ES-I3 (cell line): ENCODE data around the gene ZSCAN21.
"Not testable (repeated sequence)": the region's sequence is repeated elsewhere in the genome, so short reads cannot be mapped to it uniquely, and the experiment has no call there.

ENCODE experiments used
- H3K36me3 ChIP-seq: 2 replicates; pipeline ENCODE4 v1.6.1; 2013; ENCODE audit warnings: mild to moderate bottlenecking, low read length, control low read depth, moderate library complexity; ENCODE audit not compliant: insufficient read depth
- H3K4me1 ChIP-seq: 2 replicates; pipeline ENCODE4 v1.6.1; 2013; ENCODE audit warnings: mild to moderate bottlenecking, control low read depth, low read length; ENCODE audit not compliant: insufficient read depth
- H3K9ac ChIP-seq: 2 replicates; pipeline ENCODE4 v1.6.1; 2013; ENCODE audit warnings: low read depth, mild to moderate bottlenecking, low read length, moderate library complexity
- H3K9me3 ChIP-seq: 2 replicates; pipeline ENCODE4 v1.6.1; 2013; ENCODE audit warnings: mild to moderate bottlenecking, low read length, moderate library complexity; ENCODE audit not compliant: control insufficient read depth, insufficient read depth

Gene ZSCAN21

DNA sequence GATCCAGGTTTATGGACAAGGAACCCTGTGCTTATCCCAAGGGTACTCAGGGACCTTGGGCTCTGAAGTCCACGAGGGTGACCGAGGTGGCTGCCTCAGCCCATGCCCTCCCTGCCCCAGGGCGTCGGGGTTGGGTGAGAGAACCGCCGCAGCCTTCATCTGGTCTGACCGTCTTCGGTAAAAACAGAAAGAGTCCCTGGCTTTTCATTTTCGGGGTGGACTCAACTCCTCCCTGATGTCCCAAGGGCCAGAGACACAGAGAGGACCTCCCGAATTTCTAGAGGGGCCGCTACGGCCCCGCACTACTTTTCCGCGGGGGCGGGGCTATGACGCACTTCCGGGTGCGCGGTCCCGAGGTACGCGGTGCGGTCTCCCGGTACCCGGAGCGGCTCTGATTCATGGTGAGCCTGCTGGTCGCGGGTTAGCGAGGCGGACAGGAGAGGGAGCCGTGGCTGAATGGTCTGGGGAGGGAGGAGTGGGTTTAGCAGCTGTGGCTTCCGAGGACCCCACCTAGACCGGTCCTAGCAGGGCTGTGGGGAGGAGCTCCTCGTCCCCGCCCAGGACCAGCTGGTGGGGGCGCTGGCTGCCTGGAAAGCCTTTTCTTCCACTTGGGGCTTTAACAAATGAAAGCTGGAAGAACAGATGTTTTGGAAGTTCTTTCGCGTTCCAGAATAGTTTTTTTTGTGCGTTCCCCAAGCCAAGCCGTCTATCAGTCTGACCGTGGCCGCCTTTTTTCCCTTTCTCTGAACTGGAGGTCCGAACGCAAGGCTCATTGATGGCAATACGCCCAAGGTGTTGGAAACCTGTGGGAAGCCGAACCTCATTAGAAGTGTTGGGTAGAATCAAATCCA, at the start of gene ZSCAN21:
TSS of gene ZSCAN21 (plus strand) at position 334 of the 851 bp plus-strand sequence. CDS start 7,233 bp downstream, outside the sequence.
- Histone ChIP-seq H3K9me3 (no peaks in the 10 kb centered on the region), H3K9ac (peak within 1 kb of the TSS; percentile 97), H3K36me3 (peaks cover 12% of the 10 kb centered on the region; the same call in 1 of the 2 replicates), H3K4me1 (peaks cover 3% of the 10 kb centered on the region; the same call in 1 of the 2 replicates)

GRCh38 chr7:100000239-100000638, 49.3 kb upstream of the ZSCAN21 start:
- Histone ChIP-seq H3K36me3 (no peaks in the 10 kb centered on the region), H3K4me1 (no peaks in the 10 kb centered on the region), H3K9me3 (no peaks in the 10 kb centered on the region), H3K9ac (no peak overlapping the region)

DNA sequence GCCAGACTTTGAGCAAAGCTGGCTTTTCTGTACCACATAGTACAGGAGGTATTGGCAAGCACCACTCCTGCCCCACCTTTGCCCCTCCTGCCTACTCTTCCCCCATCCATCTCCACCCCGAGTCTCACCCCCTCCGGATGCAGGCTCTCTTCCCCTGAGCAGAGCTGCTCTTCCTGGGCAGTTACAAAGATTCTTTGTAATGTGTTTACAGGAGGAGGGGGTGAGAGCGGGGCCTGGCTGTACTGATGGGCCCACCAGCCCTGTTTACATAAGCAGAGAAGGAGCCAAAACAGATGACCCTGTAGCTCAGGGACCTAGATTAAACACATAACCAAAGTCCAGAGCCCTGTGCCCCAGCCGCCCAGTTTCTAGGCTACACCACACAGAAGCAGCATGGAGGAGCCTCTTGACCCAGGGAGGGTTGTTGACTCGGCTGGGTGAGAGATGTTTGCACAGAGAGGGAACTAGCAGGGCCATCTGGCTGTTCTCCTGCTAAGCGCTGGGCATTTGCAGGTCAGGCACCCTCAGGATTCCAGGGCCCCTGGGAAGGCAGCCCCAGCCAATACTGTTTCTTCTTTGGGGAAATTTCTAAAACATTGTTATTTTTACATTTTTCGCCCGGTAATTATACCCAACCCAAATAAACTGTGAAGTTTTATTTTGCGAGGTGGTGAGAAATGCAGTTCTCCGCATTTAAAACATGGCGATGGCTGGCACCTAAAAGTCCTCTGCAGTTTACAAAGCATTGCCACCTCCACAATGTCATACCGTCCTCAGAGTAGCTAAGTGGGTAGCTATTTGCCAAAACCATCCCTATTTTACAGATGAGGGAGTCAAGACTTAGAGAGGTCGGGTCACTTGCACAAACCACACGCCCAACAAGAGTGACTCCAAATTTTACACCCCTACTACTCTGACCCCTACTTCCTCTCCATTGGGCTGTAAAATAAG, 45.6 kb upstream of the ZSCAN21 start:
- no peak overlapping the region for H3K9ac ChIP-seq
- no peaks in the 10 kb centered on the region for H3K36me3 ChIP-seq
- no peaks in the 10 kb centered on the region for H3K9me3 ChIP-seq
- H3K4me1 ChIP-seq = no peaks in the 10 kb centered on the region

GRCh38 chr7:100007887-100008286, 41.7 kb upstream of the ZSCAN21 start:
- Histone ChIP-seq H3K9ac (no peak overlapping the region), H3K4me1 (no peaks in the 10 kb centered on the region), H3K36me3 (no peaks in the 10 kb centered on the region), H3K9me3 (no peaks in the 10 kb centered on the region)

DNA sequence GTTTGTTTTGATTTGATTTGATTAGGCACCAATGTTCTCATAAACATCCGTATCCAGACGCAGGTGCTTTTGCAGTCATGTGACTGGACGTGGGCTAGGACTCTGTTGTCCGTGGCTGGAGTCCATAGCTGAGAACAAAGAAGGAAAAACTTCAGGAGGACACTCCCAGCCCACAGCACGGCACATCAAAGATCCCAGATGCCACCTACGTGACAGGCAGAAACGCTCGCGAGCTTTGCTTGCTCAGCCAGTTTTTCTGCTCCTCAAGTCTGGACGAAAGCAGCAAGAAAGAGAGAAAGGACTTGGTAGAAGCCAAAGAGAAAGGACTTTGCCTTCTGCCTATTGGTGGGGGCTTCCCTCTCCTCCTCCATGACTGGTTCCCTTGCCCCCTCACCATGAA, 41.0 kb upstream of the ZSCAN21 start:
- Histone ChIP-seq H3K9me3 (no peaks in the 10 kb centered on the region), H3K9ac (no peak overlapping the region), H3K4me1 (no peaks in the 10 kb centered on the region), H3K36me3 (no peaks in the 10 kb centered on the region)

- H3K4me1 ChIP-seq, H3K9ac ChIP-seq, H3K36me3 ChIP-seq, H3K9me3 ChIP-seq: not testable (repeated sequence)
Measured at GRCh38 chr7:100009952-100010351, 39.6 kb upstream of the ZSCAN21 start.

DNA sequence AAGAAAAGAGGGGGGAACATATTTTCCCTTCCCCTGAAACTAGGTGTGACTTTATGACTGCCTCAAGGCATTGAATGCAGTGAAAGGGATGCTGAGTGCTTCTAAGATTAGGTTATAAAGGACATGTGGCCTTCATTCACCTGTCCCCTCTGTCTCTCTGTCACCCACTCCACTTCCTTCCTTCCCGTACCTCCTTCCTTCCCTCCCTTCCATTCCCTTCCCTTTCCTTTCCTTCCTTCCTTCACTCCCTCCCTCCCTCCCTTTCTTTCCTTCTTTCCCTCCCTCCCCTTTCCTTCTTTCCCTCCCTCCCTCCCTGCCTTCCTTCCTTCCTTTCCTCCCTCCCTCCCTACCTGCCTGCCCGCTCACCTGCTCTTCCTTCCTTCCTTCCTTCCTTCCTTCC, 38.7 kb upstream of the ZSCAN21 start:
- H3K9ac ChIP-seq = no peak overlapping the region

DNA sequence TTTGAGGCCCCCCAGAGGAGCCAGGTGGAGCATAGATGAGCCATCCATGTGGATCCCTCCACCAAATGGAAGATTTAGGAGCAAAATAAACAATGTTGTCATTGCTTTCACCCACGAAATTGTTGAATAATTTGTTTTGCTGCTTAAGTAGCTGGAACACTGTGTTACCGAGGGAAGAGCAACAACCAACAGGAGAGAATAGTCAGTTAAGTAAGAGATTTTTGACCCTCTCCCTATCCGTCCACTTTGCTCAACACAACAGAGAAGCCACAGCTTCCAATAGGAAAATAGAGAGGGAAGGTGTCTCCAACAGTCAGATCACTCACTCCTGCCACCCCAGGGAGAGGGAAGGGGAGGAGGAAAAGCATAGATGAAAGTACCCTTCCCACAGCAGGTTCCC, 38.1 kb upstream of the ZSCAN21 start:
- no peak overlapping the region for H3K9ac ChIP-seq
- H3K4me1 ChIP-seq = peaks cover 5% of the 10 kb centered on the region
- H3K9me3 ChIP-seq = no peaks in the 10 kb centered on the region
- H3K36me3 ChIP-seq = no peaks in the 10 kb centered on the region

More for the DNA sequence above, 38.7 kb upstream of the ZSCAN21 start:
- H3K36me3 ChIP-seq = no peaks in the 10 kb centered on the region
- no peaks in the 10 kb centered on the region for H3K9me3 ChIP-seq
- H3K4me1 ChIP-seq = peaks cover 5% of the 10 kb centered on the region

GRCh38 chr7:100012385-100013327, 36.9 kb upstream of the ZSCAN21 start:
- H3K9ac ChIP-seq, H3K36me3 ChIP-seq, H3K9me3 ChIP-seq, H3K4me1 ChIP-seq: not testable (repeated sequence)

GRCh38 chr7:100013328-100013676, 36.3 kb upstream of the ZSCAN21 start:
- Histone ChIP-seq H3K9ac (no peak overlapping the region), H3K4me1 (peaks cover 5% of the 10 kb centered on the region), H3K9me3 (no peaks in the 10 kb centered on the region), H3K36me3 (no peaks in the 10 kb centered on the region; the same call in 1 of the 2 replicates)

DNA sequence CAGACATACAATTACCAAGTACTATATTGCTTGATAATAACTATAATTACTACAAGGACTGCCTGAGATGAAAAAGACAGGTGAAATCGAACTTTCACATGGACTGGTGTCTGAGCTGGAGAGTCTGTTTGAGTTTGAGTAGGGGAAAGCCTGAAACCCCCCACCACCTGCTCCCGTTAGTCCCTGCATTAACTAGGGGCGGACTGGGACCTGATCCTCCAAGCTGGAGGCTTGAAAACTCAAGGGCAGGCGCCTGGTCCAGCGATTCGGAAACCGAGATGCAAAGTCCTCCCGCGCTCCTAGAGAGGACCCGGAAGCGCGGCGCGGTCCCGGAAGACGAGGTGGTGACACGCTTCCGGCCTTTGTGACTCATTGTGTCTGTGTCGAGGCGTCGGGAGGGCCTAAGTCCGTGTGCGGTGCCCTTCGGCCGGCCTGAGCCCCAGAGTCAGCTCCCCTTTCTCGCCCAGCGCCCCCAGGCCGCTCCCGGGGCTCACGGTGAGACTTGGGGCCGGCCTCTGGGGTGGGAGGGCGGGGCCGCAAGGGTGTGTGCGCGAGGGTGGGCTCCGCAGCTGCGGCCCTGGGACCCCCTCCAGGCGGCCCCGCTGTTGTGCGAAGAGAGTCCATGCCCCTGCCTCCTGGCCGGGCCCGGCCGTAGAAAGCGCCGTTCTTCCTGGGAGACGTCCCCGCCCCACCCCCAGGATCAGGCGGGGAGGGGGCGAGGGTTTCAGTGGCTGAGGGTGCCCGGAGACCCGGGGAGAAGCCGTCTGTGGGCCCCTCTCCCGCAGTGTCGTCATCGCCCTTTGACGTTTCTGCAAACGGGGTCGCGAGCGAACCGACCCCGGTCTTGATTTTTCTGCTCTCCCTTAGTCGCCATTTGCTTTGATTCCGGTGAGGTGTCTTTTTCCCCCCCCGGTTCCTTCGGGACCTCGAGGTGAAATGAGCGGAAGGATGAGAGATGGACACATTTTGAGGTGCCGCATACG, 34.1 kb upstream of the ZSCAN21 start, which contains the start of gene ZKSCAN1:
TSS of gene ZKSCAN1 (plus strand) at position 365 of the 983 bp plus-strand sequence. CDS start 7,911 bp downstream, outside the sequence.
- Histone ChIP-seq H3K36me3 (no peaks in the 10 kb centered on the region; the same call in 1 of the 2 replicates), H3K9ac (peak within 1 kb of the TSS; percentile 96), H3K9me3 (no peaks in the 10 kb centered on the region), H3K4me1 (peaks cover 9% of the 10 kb centered on the region)

- Histone ChIP-seq H3K4me1 (peaks cover 12% of the 10 kb centered on the region), H3K9ac (peak overlapping the region; percentile 96), H3K36me3 (no peaks in the 10 kb centered on the region; the same call in 1 of the 2 replicates), H3K9me3 (no peaks in the 10 kb centered on the region)
Measured at GRCh38 chr7:100016215-100016901, 33.2 kb upstream of the ZSCAN21 start.
